Nephron (organoid): Measurements from ENCODE around the gene PYGO2.

Experiments
- H3K27ac Mint-ChIP-seq, 3 experiments: 2 replicates each; pipeline ENCODE4 v1.8.0; 2020; ENCODE audit warnings: mixed read lengths in 3 of 3, mild to moderate bottlenecking in 2 of 3, moderate library complexity in 1 of 3
- H3K27me3 Mint-ChIP-seq: 2 replicates; pipeline ENCODE4 v1.8.0; 2021; ENCODE audit warnings: low read depth, mild to moderate bottlenecking, moderate library complexity, mixed read lengths
- H3K36me3 Mint-ChIP-seq: 2 replicates; pipeline ENCODE4 v1.8.0; 2020; ENCODE audit warnings: low read depth, mixed read lengths
- H3K4me1 Mint-ChIP-seq: 2 replicates; pipeline ENCODE4 v1.8.0; 2020; ENCODE audit warnings: mixed read lengths
- H3K4me3 Mint-ChIP-seq, 3 experiments: 2 replicates each; pipeline ENCODE4 v1.8.0; 2020; ENCODE audit warnings: mild to moderate bottlenecking in 3 of 3, mixed read lengths in 3 of 3, moderate library complexity in 2 of 3
- H3K9me3 Mint-ChIP-seq: 2 replicates; pipeline ENCODE4 v1.8.0; 2020; ENCODE audit warnings: mixed read lengths
- CTCF ChIP-seq, 3 experiments: fragments of 200-600 bp; sonication (generic); IDR thresholded peaks; one replicate each; pipeline ENCODE4 v1.5.0; 2021; ENCODE audit warnings: antibody characterized with exemption in 3 of 3; ENCODE audit not compliant: unreplicated experiment in 3 of 3

PYGO2 gene

GRCh38 chr1:154957091-154957657, 4.4 kb downstream of the PYGO2 start:
- peak overlapping the region; percentile 87 to 91 (median 90) for H3K4me3 Mint-ChIP-seq
- TF ChIP-seq CTCF (IDR thresholded peaks at IDR 0.05; ENCODE audit: unreplicated experiment in 3 of 3) = no peak
- H3K27me3 Mint-ChIP-seq = no peaks in the 10 kb centered on the region
- H3K36me3 Mint-ChIP-seq = peaks cover 9% of the 10 kb centered on the region
- peak overlapping the region; percentile 95 to 98 (median 98) for H3K27ac Mint-ChIP-seq
- no peaks in the 10 kb centered on the region for H3K9me3 Mint-ChIP-seq
- peaks cover 73% of the 10 kb centered on the region for H3K4me1 Mint-ChIP-seq

- TF ChIP-seq CTCF (IDR thresholded peaks at IDR 0.05; ENCODE audit: unreplicated experiment in 3 of 3) = no peak
- Mint-ChIP-seq H3K9me3 (no peaks in the 10 kb centered on the region), H3K4me3 (peak overlapping the region; percentile 87 to 91 (median 90)), H3K27ac (peak overlapping the region; percentile 95 to 98 (median 98)), H3K27me3 (no peaks in the 10 kb centered on the region), H3K4me1 (peaks cover 76% of the 10 kb centered on the region), H3K36me3 (peaks cover 8% of the 10 kb centered on the region)
Measured at GRCh38 chr1:154956544-154956941, 5.0 kb downstream of the PYGO2 start.

DNA sequence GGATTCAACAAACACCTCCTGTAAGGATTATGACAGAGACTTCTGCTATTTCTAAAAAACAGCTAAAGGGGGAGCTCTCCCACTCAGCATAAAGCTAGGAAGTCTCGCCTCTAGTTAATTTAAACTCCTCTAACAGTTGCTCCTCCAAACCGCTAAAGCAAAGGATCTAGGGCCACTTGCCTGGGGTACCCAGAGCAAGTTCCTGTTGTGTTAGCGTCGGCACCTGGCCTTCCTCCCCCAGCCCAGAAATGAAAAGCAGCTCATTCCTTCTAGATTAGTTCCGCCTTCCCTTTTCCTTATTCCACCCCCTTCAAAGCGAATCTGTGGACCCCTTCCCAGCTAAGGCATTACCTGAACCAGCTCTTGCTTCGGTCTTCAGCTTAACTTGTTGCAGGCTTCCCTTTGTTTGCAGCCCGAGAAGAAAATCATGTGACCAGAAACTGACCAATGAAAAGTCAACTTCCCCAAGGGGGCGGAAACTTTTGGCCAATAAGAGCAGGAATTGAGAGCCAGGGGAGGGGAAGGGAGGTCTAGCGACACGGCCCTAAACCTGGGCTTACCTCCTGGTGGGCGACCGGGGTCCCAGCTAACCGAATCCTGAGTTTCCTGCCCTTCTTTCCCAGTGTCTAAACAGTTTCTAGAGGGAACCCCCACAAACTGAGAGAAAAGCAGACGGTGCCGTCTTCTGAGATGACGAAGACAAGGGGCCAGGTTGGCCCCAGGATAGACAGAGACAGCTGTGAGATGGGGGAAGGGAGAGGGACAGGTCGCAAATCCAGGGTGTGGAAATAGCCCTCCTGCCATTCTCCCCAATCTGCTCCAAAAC, 5.7 kb downstream of the PYGO2 start, which contains the start of gene PBXIP1:
PBXIP1 (minus strand) TSS at position 382 of the 826 bp plus-strand sequence. CDS start 2,378 bp downstream, outside the sequence.
- Mint-ChIP-seq H3K36me3 (peaks cover 8% of the 10 kb centered on the region), H3K27ac (peak within 1 kb of the TSS; percentile 95 to 98 (median 98)), H3K4me1 (peaks cover 72% of the 10 kb centered on the region), H3K9me3 (no peaks in the 10 kb centered on the region), H3K27me3 (no peaks in the 10 kb centered on the region), H3K4me3 (peak within 1 kb of the TSS; percentile 87 to 91 (median 90))
- TF ChIP-seq CTCF (IDR thresholded peaks at IDR 0.05; ENCODE audit: unreplicated experiment in 3 of 3) = peak; percentile 23 to 46 (median 39)

DNA sequence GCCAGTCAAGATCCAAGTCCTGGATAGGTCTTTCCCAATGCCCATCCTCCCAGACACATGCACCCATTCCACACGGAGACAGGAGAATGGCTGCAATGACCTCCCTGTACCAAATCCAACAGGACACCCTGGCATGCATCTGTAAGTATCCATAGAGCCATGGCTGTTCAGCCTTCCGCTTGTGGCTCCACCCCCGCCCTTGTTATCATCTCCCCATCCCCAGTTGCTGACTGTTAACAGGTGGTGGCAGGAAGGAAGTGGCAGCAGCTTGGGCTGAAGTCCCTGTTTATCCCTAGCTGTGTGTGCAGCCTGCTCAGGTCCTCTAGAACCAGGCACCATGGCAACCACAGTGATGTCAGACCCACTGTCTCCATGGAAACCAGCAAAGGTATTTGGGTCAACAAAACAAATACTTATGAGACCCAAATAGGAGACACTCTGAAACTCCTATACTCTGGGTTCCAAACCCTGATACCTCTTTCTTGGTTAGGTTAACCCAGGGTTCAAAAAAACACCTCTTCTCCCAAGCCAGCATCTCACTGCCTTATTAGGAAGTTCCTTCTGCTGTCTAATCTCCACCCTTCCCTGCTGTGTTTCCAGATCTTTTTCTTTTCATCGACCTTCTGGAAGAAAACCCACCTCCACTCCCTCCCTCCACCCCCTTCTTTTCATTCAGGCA, 6.4 kb downstream of the PYGO2 start:
- Mint-ChIP-seq H3K36me3 (peaks cover 14% of the 10 kb centered on the region), H3K4me1 (peaks cover 66% of the 10 kb centered on the region), H3K4me3 (peak overlapping the region; percentile 87 to 91 (median 90)), H3K27me3 (no peaks in the 10 kb centered on the region), H3K9me3 (no peaks in the 10 kb centered on the region), H3K27ac (peak overlapping the region; percentile 95 to 98 (median 98))
- TF ChIP-seq CTCF (IDR thresholded peaks at IDR 0.05; ENCODE audit: unreplicated experiment in 3 of 3) = no peak

DNA sequence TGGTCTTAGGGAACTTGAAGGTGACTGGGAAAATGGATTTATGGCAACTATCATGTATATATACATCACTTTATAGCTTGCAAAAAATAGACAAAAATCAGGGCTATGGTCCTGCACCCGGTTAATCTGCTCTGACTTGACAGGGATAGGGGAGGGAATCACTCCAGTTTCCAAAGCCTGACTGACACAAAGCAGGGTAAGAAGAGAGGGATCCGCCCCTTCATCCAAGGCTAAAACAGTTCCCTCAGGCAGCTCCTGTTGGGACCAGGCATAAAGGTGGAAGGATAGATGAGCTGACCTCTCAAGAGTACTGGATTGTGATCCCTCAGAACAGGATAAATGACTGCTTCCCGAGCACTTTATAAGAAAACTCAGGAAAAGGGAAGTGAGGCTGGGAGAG, 7.0 kb downstream of the PYGO2 start:
- Mint-ChIP-seq H3K27me3 (no peaks in the 10 kb centered on the region), H3K4me3 (peak overlapping the region; percentile 87 to 91 (median 90)), H3K9me3 (no peaks in the 10 kb centered on the region), H3K27ac (peak overlapping the region; percentile 95 to 98 (median 98)), H3K36me3 (peaks cover 14% of the 10 kb centered on the region), H3K4me1 (peaks cover 66% of the 10 kb centered on the region)
- TF ChIP-seq CTCF (IDR thresholded peaks at IDR 0.05; ENCODE audit: unreplicated experiment in 3 of 3) = no peak
